GM19238 (cell line): ENCODE results near the gene IFNA13.
"Not testable (repeated sequence)": the region's sequence is repeated elsewhere in the genome, so short reads cannot be mapped to it uniquely, and the experiment has no call there.

ENCODE experiments used
- DNase-seq: peaks from one replicate; pipeline ENCODE4 v3.0.0; 2011; ENCODE audit warnings: low spot score; ENCODE audit not compliant: insufficient read length

IFNA13 gene

GRCh38 chr9:21367957-21368356 lies at the start of gene IFNA13:
IFNA13 (minus strand) TSS chr9:21368057; CDS start chr9:21368010, 47 bp downstream.
- no peak for DNase-seq

GRCh38 chr9:21415493-21416267 lies 47.8 kb upstream of the IFNA13 start:
- DNase-seq: no peak

- DNase-seq: no peak
Measured at GRCh38 chr9:21414220-21414940, 46.5 kb upstream of the IFNA13 start.

DNA sequence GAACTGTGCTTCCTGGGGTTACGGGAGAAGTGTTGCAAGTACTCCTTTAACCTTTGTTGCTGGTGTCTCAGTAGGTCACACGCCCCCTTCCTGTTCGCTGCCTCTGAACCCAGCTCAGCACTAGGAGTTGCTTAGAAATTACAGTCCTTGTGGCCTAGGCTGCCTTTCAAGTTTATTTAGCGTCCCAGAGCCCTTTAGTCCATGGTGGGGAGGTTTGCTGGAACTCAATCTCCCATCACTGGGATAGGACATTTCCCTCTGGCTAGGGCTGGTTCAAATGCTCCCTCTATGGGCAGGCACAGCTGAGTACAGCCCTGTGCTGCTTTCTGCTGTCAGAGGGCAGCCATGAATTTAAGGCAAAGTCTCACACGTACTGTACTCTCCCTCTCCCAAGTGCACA lies 45.8 kb upstream of the IFNA13 start:
- no peak for DNase-seq

DNA sequence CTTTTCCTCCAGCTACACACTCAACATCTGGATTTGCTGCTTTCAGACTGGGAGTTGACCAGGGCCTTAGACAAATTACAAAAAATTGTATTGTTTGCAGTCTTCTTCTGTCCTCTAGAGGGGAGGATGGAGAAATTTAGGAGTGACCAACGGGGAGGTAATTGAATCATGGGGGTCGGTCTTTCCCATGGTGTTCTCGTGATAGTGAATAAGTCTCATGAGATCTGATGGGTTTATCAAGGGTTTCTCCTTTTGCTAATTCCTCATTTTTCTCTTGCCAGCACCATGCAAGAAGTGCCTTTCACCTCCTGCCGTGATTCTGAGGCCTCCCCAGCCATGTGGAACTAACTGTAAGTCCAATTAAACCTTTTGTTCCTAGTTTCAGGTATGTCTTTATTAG lies 45.3 kb upstream of the IFNA13 start:
- no peak for DNase-seq

- no peak for DNase-seq
Measured at GRCh38 chr9:21412107-21412506, 44.2 kb upstream of the IFNA13 start.

DNA sequence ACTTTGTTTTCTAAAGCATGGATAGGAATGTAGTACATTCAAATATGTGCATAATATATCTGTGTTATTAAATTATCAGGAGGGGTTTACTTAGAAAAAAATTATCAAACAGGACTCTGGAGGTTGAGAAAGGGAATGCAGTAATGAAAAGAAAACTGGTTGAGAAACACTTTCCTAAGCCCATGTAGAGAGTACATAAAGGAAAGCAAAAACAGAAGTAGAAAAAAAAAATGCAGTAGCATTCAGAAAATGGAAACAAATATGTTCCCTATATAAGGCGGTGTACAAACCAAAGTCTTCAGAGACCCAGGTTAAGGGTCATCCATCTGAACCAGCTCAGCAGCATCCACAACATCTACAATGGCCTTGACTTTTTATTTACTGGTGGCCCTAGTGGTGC lies 41.0 kb upstream of the IFNA13 start, which contains the start of gene IFNA8:
Gene IFNA8 (plus strand): TSS at position 301 of the 400 bp plus-strand sequence. CDS start 60 bp downstream, at position 361.
- DNase-seq: no peak

DNA sequence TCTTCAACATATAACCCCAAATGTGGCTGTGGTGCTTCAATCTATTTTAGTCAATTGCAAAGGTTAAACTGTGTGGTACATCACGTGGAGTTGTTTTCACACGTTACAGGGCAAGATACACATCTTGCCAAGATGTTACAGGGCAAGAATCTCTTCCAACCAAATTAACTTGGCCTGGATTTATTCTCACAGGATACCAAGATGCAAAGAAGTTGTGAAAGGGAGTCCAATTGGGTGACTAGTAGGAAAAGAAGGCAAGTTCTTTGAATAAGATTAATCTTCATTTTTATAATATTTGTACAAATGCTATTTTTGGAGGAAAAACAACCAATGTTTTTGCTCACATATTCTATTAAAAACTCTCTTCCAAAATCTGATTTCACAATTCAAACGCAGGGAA lies 36.3 kb upstream of the IFNA13 start:
- no peak for DNase-seq

GRCh38 chr9:21402386-21403251 lies 34.8 kb upstream of the IFNA13 start:
- DNase-seq: no peak

GRCh38 chr9:21399956-21400355 lies 32.1 kb upstream of the IFNA13 start:
- no peak for DNase-seq

DNA sequence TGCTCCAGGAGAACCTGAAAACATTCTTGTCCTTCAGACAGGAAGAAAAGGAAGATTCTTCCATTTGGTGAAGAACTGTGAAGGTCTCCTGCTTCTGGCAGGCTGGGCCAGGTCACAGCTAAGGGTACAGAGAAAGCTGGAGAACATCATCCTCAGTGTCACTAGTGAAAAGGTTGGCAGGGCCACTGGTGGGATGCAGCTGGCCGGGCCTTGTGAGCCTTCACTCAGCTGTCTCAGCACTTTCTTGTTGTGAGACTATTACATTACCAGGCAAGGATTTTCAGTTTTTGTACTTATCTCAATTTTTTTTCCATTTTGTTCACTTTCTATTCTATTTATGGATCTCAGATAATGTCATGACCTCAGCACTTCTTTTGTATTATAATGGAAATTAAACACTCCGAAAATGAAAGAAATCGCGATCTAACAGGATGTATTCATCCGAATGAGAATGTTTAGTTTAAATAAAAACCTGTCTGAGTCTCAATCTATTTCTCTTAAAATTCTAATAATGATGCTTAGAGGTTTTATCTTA lies 31.2 kb upstream of the IFNA13 start:
- DNase-seq: no peak

DNA sequence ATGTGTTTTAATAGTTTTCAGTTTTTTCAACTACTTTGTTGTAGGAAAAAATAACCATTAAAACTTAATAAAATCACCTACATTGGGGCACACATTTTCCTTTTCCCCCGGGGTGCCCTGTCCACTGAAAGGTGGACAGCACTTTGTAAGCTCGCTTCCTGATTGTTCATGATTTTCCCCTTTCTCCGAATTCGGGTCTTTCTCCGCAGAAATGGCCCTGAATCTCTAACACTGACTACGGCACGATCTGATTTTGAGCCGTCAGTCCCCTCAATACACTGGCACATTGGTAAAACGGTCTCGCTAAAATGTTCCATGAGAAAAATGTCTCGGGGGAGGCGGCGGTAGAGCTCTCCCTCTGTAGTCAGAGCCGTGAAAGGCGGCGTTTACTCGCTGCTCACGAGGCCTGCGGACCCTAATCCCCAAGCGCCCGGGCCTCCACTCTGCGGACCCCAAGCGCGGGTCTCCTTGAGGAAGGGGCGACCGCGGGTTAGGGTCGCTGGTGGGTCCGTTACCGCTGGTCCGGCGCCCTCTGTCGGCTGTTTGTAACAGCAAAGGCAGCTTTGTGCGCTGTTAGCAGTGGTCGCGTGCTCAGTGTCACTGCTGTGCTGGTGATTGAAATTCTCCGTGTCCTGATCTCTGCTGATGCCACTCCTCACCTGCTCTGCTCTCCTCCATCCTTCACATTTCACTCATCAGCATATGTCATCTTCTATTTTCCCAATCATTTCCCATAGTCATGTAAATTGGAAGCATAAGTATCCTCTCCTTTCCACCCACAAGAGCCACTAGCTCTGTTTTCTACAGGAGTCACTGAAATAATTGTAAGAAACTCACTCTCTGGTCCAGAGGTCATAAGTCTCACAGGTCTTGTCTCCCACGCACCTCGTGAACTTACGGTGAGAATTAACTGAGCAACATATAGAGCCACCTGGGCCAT lies 28.2 kb upstream of the IFNA13 start:
- no peak for DNase-seq

- no peak for DNase-seq
Measured at GRCh38 chr9:21392270-21392669, 24.4 kb upstream of the IFNA13 start.

- no peak for DNase-seq
Measured at GRCh38 chr9:21385131-21385670, 17.3 kb upstream of the IFNA13 start, which contains the start of gene IFNA2. IFNA2 (minus strand) TSS chr9:21385398; CDS start chr9:21385329, 69 bp downstream.

DNA sequence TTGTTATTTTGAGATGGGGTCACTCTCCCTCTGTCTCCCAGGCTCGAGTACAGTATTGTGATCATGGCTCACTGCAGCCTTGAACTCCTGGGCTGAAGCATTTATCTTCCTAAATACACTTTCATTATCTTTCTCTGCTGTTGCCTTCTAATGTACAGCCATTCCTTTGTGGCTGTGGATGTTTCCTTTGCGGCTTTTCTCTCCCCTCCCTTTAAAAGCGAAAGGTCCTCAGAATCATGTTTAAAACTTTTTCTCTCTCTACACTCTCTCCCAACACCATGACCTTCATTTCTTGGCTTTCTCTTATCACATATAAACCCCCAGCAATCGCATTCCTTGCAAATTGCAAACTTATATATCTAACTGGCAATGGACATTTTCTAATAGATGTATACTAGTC lies 15.8 kb upstream of the IFNA13 start:
- no peak for DNase-seq

- DNase-seq: peak; percentile 35
Measured at GRCh38 chr9:21381448-21382339, 13.8 kb upstream of the IFNA13 start.

DNA sequence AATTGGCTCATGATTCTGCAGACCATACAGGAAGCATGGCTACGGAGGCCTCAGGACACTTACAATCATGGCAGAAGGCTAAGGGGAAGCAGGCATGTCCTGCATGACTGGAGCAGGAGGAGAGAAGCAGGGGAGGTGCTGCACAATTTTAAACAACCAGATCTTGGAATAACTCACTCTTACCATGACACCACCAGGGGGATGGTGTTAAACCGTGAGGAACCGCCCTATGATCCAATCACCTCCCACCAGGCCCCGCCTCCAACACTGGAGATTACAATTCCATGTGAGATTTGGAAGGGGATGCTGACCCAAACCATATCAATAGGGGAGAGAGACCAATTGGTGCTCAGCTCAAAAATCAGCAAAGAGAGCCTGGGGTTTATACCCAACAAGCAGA lies 3.6 kb upstream of the IFNA13 start:
- not testable (repeated sequence) for DNase-seq

- DNase-seq: not testable (repeated sequence)
Measured at GRCh38 chr9:21367169-21367568, 688 bp downstream of the IFNA13 start.

DNA sequence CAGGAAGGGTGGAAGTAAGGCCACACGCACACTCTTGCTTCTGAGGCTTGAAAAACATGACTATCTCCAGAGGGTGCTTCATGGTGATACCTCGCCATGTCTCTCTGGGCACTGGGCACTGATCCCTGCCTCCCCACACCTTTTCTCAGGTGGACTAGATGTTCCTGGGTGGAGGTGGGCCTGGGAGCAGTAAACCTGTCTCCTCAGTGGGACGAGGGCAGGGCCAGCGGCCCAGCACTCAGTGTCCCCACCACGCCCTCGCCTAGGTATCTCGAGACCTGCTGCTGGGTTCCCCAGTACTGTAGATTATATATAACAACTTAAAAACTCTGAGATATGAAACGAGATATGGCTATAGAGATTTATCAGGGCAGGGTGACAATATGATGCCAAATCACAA lies 5.6 kb downstream of the IFNA13 start:
- DNase-seq: no peak
